ENCODE data around the gene DOCK7.
"Not testable (repeated sequence)": the region's sequence is repeated elsewhere in the genome, so short reads cannot be mapped to it uniquely, and the experiment has no call there.

The DOCK7 gene

GRCh38 chr1:62689524-62689923 lies 1.3 kb upstream of the DOCK7 start:
- DNase-seq, result no peak

DNA sequence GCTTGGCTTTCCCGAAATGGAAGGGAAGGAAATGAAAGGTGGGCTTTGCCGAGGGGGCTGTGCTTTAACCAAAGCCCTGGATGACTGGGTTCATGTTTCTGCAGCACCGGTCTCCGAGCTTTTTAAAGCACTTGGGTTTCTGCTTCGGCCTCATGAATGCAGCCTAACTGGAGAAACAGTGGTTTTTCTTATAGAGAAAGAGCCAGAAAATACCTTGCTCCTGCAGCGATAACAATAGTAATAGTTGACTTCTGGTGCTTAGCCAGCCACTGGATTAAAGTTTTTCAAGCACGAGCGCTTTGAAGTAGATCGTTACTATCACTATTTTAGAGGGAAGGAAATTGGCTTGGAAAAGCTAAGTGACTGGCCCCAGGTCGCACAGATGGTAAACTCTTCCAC lies 500 bp upstream of the DOCK7 start:
- no peak for DNase-seq

DNA sequence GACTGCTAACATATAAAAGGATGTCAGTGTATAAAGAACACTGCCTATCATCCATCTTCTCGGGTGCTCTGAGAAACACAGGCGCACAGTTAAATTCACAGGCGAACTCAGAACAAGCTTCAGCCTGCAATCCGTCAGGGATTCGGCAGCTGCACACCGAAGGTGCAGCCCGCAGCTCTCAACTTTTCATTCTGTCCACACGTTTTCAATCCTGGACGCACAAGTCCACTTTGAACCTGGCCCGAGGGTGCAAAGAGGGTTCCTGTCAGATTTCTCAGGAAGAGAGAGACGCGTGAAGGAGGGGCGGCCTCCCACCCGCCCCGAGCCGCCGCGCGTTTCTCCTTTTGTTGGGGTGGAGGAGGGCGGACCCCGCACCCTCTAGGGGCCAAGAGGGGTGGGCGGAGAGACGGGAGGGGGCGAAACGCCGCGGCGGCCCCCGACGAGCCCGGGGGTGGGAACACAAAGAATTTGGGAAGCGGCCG lies 724 bp downstream of the DOCK7 start:
- DNase-seq, result peak; percentile 10

GRCh38 chr1:62686822-62687221 lies 1.4 kb downstream of the DOCK7 start:
- no peak for DNase-seq

DNA sequence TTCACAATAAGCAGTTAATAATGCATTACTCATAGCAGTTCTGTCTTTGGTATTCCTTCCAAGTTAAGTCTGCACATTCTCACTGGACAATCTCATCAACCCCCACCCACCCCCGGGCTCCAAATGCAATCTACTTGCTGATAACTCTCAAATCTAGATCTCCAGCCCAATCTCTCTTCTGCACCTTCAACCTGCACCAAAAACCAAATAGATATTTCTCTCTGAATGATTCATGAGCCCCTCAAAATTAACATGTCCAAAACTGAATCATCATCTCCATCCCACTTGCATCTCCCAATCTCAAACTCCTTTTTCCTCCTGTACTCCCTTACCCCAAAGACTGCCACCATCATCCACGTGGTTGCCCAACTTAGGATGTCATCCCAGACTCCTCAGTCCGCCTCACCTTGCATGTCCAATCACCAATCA lies 2.7 kb downstream of the DOCK7 start:
- no peak for DNase-seq

- no peak for DNase-seq
Measured at GRCh38 chr1:62682531-62682930, 5.7 kb downstream of the DOCK7 start.

DNA sequence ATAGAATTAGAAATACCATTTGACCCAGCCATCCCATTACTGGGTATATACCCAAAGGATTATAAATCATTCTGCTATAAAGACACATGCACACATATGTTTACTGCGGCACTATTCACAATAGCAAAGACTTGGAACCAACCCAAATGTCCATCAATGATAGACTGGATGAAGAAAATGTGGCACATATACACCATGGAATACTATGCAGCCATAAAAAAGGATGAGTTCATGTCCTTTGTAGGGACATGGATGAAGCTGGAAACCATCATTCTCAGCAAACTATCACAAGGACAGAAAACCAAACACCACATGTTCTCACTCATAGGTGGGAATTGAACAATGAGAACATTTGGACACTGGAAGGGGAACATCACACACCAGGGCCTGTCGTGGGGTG lies 7.2 kb downstream of the DOCK7 start:
- not testable (repeated sequence) for DNase-seq

DNA sequence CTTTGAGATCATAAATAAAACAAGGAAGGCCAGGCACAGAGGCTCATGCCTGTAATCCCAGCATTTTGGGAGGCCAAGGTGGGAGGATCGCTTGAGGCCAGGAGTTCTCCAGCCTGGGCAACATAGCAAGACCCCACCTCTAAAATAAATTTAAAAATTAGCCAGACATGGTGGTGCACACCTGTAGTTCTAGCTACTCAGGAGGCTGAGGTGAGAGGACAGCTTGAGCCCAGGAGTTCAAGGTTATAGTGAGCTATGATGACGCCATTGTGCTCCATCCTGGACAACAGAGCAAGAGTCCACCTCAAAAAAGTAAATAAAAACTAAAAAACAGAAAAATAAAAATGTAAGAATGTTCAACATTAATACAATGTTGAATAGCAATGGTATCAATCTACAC lies 10.4 kb downstream of the DOCK7 start:
- not testable (repeated sequence) for DNase-seq

GRCh38 chr1:62676611-62677356 lies 11.4 kb downstream of the DOCK7 start:
- no peak for DNase-seq

GRCh38 chr1:62673629-62674028 lies 14.6 kb downstream of the DOCK7 start:
- DNase-seq, result no peak

GRCh38 chr1:62672029-62672428 lies 16.2 kb downstream of the DOCK7 start:
- DNase-seq, result no peak

- no peak for DNase-seq
Measured at GRCh38 chr1:62654744-62655143, 33.4 kb downstream of the DOCK7 start.

- DNase-seq, result no peak
Measured at GRCh38 chr1:62652387-62652786, 35.8 kb downstream of the DOCK7 start.

- no peak for DNase-seq
Measured at GRCh38 chr1:62643283-62643682, 44.9 kb downstream of the DOCK7 start.

GRCh38 chr1:62637392-62638105 lies 50.6 kb downstream of the DOCK7 start:
- no peak for DNase-seq

- no peak for DNase-seq
Measured at GRCh38 chr1:62628506-62628905, 59.7 kb downstream of the DOCK7 start.

- no peak for DNase-seq
Measured at GRCh38 chr1:62625415-62625814, 62.8 kb downstream of the DOCK7 start.

- no peak for DNase-seq
Measured at GRCh38 chr1:62621907-62622306, 66.3 kb downstream of the DOCK7 start.

DNA sequence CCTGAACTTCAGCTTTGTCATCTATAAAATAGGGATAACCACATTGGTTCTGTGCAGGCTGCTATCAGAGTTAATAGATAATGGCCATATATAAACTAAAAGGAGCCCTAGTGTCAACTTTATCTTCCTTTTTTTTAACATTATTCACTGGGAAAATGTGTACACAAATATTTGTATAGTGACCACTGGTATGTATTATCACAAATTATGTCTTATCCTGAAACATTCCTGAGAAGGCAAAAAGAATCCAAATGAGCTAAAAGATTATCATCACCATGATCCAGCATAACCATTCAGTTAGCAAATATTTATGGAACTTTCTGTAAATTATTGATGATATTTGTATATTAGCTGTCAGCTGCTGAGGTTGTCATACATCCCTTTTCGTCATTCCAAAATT lies 74.3 kb downstream of the DOCK7 start:
- DNase-seq, result no peak

GRCh38 chr1:62613325-62613727 lies 74.9 kb downstream of the DOCK7 start:
- no peak for DNase-seq

GRCh38 chr1:62612770-62613169 lies 75.4 kb downstream of the DOCK7 start:
- no peak for DNase-seq

- DNase-seq, result not testable (repeated sequence)
Measured at GRCh38 chr1:62610588-62610987, 77.6 kb downstream of the DOCK7 start.

GRCh38 chr1:62608905-62609304 lies 79.3 kb downstream of the DOCK7 start:
- DNase-seq, result no peak

GRCh38 chr1:62601457-62601856 lies 86.7 kb downstream of the DOCK7 start:
- no peak for DNase-seq

Measured in stimulated activated CD4-positive, alpha-beta T cell treated with anti-CD3 and anti-CD28 coated beads, Interleukin-12 subunit alpha, Interleukin-12 subunit beta, amount 100 ng/mL, for 4 hours (primary cell).